OCI-LY3 (cell line): ENCODE results near the gene F8.

Experiments used
- H2AFZ ChIP-seq: fragments of 200-600, 300-600 bp; shearing (Covaris generic); 2 replicates; pipeline ENCODE4 v1.6.0; 2014; ENCODE audit warnings: antibody characterized with exemption, low read depth, low read length
- H3K27ac ChIP-seq: fragments of 200-600, 300-600 bp; sonication (generic); 2 replicates; pipeline ENCODE4 v1.5.1; 2014; ENCODE audit warnings: mild to moderate bottlenecking, low read length, moderate library complexity, mixed read lengths
- H3K27me3 ChIP-seq: fragments of 200-600, 300-600 bp; sonication (generic); 2 replicates; pipeline ENCODE4 v1.6.1; 2014; ENCODE audit warnings: low read depth, low read length, mixed read lengths
- H3K36me3 ChIP-seq: fragments of 200-600, 300-600 bp; sonication (generic); replicated peaks from 2 replicates; pipeline ENCODE3; 2014; ENCODE audit warnings: low read depth, low read length, mixed read lengths
- H3K4me1 ChIP-seq: fragments of 300-600, 200-600 bp; sonication (generic); 2 replicates; pipeline ENCODE4 v1.6.1; 2014; ENCODE audit warnings: low read length, mixed read lengths
- H3K4me2 ChIP-seq: fragments of 200-600, 300-600 bp; sonication (generic); 2 replicates; pipeline ENCODE4 v1.6.1; 2014; ENCODE audit warnings: low read length, mixed read lengths
- H3K4me3 ChIP-seq: fragments of 300-600, 200-600 bp; sonication (generic); 2 replicates; pipeline ENCODE4 v1.5.1; 2014; ENCODE audit warnings: antibody characterized with exemption, mild to moderate bottlenecking, low read length, moderate library complexity
- H3K79me2 ChIP-seq: fragments of 300-600, 200-600 bp; shearing (Covaris generic); 2 replicates; pipeline ENCODE4 v1.6.1; 2014; ENCODE audit warnings: mild to moderate bottlenecking, low read length, mixed read lengths
- H3K9ac ChIP-seq: fragments of 300-600, 200-600 bp; shearing (Covaris generic); 2 replicates; pipeline ENCODE4 v1.6.0; 2014; ENCODE audit warnings: mild to moderate bottlenecking, low read length, moderate library complexity
- H3K9me3 ChIP-seq: fragments of 200-600, 300-600 bp; shearing (Covaris generic); 2 replicates; pipeline ENCODE4 v1.6.1; 2014; ENCODE audit warnings: low read length, mixed read lengths; ENCODE audit not compliant: insufficient read depth
- H4K20me1 ChIP-seq: fragments of 200-600, 300-600 bp; sonication (generic); 2 replicates; pipeline ENCODE4 v1.6.1; 2016; ENCODE audit warnings: low read length, mixed read lengths; ENCODE audit not compliant: insufficient read depth
- EZH2phosphoT487 ChIP-seq: fragments of 200-600 bp; shearing (Covaris generic); IDR thresholded peaks from 2 replicates; pipeline ENCODE4 v1.6.1; 2018; ENCODE audit warnings: antibody characterized with exemption, mixed run types, low read depth
- TF ChIP-seq, protein P1 (sequence below): fragments of 200-600, 300-600 bp; sonication (generic); IDR thresholded peaks from 2 replicates; pipeline ENCODE4 v1.5.1; 2014; ENCODE audit warnings: antibody characterized with exemption, low read length, low read depth

The F8 gene

GRCh38 chrX:155046811-155047528 lies 24.4 kb upstream of the F8 start:
- Histone ChIP-seq H3K36me3 (no peaks in the 10 kb centered on the region), H3K4me3 (no peak overlapping the region), H2AFZ (no peak overlapping the region), H4K20me1 (no peaks in the 10 kb centered on the region), H3K9ac (no peak overlapping the region), H3K4me2 (no peak overlapping the region), H3K4me1 (no peaks in the 10 kb centered on the region), H3K79me2 (no peaks in the 10 kb centered on the region), H3K27ac (no peak overlapping the region), H3K9me3 (no peaks in the 10 kb centered on the region), H3K27me3 (no peaks in the 10 kb centered on the region)
- no peak for TF ChIP-seq EZH2phosphoT487
- TF ChIP-seq, protein P1, sequence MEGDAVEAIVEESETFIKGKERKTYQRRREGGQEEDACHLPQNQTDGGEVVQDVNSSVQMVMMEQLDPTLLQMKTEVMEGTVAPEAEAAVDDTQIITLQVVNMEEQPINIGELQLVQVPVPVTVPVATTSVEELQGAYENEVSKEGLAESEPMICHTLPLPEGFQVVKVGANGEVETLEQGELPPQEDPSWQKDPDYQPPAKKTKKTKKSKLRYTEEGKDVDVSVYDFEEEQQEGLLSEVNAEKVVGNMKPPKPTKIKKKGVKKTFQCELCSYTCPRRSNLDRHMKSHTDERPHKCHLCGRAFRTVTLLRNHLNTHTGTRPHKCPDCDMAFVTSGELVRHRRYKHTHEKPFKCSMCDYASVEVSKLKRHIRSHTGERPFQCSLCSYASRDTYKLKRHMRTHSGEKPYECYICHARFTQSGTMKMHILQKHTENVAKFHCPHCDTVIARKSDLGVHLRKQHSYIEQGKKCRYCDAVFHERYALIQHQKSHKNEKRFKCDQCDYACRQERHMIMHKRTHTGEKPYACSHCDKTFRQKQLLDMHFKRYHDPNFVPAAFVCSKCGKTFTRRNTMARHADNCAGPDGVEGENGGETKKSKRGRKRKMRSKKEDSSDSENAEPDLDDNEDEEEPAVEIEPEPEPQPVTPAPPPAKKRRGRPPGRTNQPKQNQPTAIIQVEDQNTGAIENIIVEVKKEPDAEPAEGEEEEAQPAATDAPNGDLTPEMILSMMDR, result no peak

DNA sequence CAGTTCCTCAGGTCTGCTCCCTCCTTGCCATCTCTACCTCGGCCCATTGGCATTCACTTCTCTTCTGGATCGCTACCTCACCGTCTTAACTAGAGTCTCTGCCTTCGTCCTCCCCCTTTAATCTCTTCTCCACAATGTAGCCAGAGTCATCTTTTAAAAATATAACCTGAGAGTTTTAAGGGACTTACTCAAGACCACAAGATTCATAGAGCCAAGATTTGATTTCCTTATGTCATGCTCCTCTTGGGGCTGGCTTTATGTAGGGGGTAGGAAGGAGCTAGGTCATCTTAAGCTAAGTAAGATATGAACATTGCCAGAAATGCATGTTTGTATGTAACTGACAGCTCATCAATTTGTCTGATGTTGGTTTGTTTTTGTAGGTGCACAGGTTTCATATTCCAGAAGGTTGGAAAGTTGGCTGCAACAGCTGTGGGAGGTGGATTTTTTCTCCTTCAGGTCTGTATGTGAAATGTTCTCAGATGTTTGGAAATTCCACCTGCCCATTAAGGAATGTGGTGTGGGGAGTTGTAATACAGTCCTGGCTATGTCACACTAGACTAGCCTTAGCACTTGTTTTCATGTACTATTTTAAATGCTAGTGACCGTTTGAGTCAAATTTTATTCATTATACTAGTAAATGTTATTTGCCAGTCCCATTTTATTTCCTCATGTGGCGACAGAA lies 23.7 kb upstream of the F8 start:
- no peaks in the 10 kb centered on the region for H3K4me1 ChIP-seq
- TF ChIP-seq, protein P1, result no peak
- TF ChIP-seq EZH2phosphoT487, result no peak
- H3K79me2 ChIP-seq, result no peaks in the 10 kb centered on the region
- no peak overlapping the region for H3K27ac ChIP-seq
- no peak overlapping the region for H3K9ac ChIP-seq
- H4K20me1 ChIP-seq, result no peaks in the 10 kb centered on the region
- H3K4me2 ChIP-seq, result no peak overlapping the region
- H3K36me3 ChIP-seq, result no peaks in the 10 kb centered on the region
- H3K9me3 ChIP-seq, result no peaks in the 10 kb centered on the region
- H2AFZ ChIP-seq, result no peak overlapping the region
- H3K27me3 ChIP-seq, result no peaks in the 10 kb centered on the region
- no peak overlapping the region for H3K4me3 ChIP-seq

DNA sequence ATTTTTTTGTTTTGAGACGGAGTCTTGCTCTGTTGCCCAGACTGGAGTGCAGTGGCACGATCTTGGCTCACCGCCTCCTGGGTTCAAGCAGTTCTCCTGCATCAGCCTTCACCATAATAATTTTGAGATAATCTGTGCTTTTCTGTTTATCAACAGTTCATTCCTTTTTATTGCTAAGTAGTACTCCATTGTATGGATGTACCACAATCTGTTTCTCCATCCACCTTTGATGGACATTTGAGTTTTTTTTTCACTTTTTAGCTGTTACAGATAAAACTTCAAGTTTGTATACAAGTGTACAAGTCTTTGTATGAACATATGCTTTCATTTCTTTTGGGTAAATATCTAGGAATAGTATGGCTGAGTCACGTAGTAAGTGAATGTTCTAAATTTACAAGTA lies 13.2 kb upstream of the F8 start:
- H3K4me2 ChIP-seq, result no peak overlapping the region
- no peaks in the 10 kb centered on the region for H3K4me1 ChIP-seq
- H3K27me3 ChIP-seq, result no peaks in the 10 kb centered on the region
- H3K79me2 ChIP-seq, result peaks cover 9% of the 10 kb centered on the region; the same call in 1 of the 2 replicates
- no peak overlapping the region for H3K9ac ChIP-seq
- no peaks in the 10 kb centered on the region for H4K20me1 ChIP-seq
- H3K9me3 ChIP-seq, result no peaks in the 10 kb centered on the region
- no peak overlapping the region for H3K27ac ChIP-seq
- TF ChIP-seq, protein P1, result no peak
- no peak for TF ChIP-seq EZH2phosphoT487
- peaks cover 25% of the 10 kb centered on the region for H3K36me3 ChIP-seq
- H3K4me3 ChIP-seq, result no peak overlapping the region
- no peak overlapping the region for H2AFZ ChIP-seq

- H4K20me1 ChIP-seq, result no peaks in the 10 kb centered on the region
- H3K4me2 ChIP-seq, result no peak overlapping the region
- H3K4me3 ChIP-seq, result no peak overlapping the region
- no peaks in the 10 kb centered on the region for H3K9me3 ChIP-seq
- H3K36me3 ChIP-seq, result peaks cover 23% of the 10 kb centered on the region
- H3K79me2 ChIP-seq, result peaks cover 40% of the 10 kb centered on the region
- no peak for TF ChIP-seq EZH2phosphoT487
- TF ChIP-seq, protein P1, result no peak
- H3K4me1 ChIP-seq, result peaks cover 8% of the 10 kb centered on the region
- no peak overlapping the region for H3K27ac ChIP-seq
- no peak overlapping the region for H3K9ac ChIP-seq
- no peak overlapping the region for H2AFZ ChIP-seq
- H3K27me3 ChIP-seq, result no peaks in the 10 kb centered on the region
These were observed 9.1 kb upstream of the F8 start for GRCh38 chrX:155031657-155032056.
